PFSK-1 (cell line): ENCODE data around the gene PPM1H.

Source experiments
- FOXP2 ChIP-seq: optimal IDR thresholded peaks from 2 replicates; pipeline ENCODE3; 2011; ENCODE audit warnings: borderline replicate concordance, control low read depth, inconsistent platforms; ENCODE audit not compliant: insufficient read depth; ENCODE audit errors: extremely low read length, extremely low read depth
- POLR2AphosphoS5 ChIP-seq: IDR thresholded peaks from 2 replicates; pipeline ENCODE4 v1.6.1; 2012; ENCODE audit warnings: low read depth, mild to moderate bottlenecking, control low read depth, low read length, moderate library complexity
- SIN3A ChIP-seq: IDR thresholded peaks from 2 replicates; pipeline ENCODE4 v1.6.1; 2012; ENCODE audit warnings: mild to moderate bottlenecking, low read length, moderate library complexity, borderline replicate concordance; ENCODE audit not compliant: insufficient read depth
- TAF1 ChIP-seq: IDR thresholded peaks from 2 replicates; pipeline ENCODE4 v1.6.1; 2012; ENCODE audit warnings: low read length, control low read depth, borderline replicate concordance; ENCODE audit not compliant: insufficient read depth
- TF ChIP-seq, protein P1 (sequence below), 2 experiments: IDR thresholded peaks; 2 replicates each; pipeline versions ENCODE4 v1.6.1 to v1.8.0; 2011 to 2012; ENCODE audit warnings: low read depth in 2 of 2, low read length in 2 of 2, control low read depth in 1 of 2, inconsistent platforms in 1 of 2, mild to moderate bottlenecking in 1 of 2, moderate library complexity in 1 of 2; ENCODE audit not compliant: insufficient read depth in 1 of 2

DNA sequence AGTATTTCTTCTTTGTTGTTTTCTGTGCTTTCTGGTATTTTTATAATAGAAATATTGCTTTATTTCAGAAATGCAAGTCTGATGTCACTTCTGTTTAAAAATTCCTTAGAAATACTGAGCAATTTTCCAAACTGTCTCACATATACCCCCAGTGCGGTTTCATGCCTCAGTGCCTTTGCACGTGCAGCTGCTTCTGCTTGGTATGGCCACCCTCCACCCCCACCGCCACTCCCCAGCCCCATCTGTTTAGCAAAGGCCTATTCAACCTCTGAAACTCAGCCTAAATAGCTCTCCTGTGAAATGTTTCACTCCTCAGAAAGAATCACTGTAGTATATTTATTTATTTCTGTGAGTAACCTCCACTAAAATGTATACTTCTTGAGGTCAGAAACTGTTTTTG is 52.3 kb downstream of the PPM1H start:
- TF ChIP-seq TAF1 (no peak), POLR2AphosphoS5 (no peak), SIN3A (no peak), FOXP2 (no peak)
- TF ChIP-seq, protein P1, sequence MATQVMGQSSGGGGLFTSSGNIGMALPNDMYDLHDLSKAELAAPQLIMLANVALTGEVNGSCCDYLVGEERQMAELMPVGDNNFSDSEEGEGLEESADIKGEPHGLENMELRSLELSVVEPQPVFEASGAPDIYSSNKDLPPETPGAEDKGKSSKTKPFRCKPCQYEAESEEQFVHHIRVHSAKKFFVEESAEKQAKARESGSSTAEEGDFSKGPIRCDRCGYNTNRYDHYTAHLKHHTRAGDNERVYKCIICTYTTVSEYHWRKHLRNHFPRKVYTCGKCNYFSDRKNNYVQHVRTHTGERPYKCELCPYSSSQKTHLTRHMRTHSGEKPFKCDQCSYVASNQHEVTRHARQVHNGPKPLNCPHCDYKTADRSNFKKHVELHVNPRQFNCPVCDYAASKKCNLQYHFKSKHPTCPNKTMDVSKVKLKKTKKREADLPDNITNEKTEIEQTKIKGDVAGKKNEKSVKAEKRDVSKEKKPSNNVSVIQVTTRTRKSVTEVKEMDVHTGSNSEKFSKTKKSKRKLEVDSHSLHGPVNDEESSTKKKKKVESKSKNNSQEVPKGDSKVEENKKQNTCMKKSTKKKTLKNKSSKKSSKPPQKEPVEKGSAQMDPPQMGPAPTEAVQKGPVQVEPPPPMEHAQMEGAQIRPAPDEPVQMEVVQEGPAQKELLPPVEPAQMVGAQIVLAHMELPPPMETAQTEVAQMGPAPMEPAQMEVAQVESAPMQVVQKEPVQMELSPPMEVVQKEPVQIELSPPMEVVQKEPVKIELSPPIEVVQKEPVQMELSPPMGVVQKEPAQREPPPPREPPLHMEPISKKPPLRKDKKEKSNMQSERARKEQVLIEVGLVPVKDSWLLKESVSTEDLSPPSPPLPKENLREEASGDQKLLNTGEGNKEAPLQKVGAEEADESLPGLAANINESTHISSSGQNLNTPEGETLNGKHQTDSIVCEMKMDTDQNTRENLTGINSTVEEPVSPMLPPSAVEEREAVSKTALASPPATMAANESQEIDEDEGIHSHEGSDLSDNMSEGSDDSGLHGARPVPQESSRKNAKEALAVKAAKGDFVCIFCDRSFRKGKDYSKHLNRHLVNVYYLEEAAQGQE (IDR thresholded peaks at IDR 0.05; ENCODE audit: insufficient read depth in 1 of 2, low read depth in 2 of 2, low read length in 2 of 2), result no peak
